ENCODE results near the gene ID4. TPM values are rescaled to one million over a fixed set of nuclear protein-coding genes. Genes with fewer than 3 reads are reported as not detected.

Gene ID4
- total and polyA plus RNA-seq, 2 of the 8 experiments (the other 6 are each of a cell fraction or from before 2014, with no cell fraction given) = 2.0 to 8.3 TPM

- TF ChIP-seq CTCF (IDR thresholded peaks at IDR 0.05; ENCODE audit: control extremely low read depth in 1 of 3, insufficient read depth in 1 of 3, low read depth in 1 of 3, low read length in 3 of 3) (no peak), EGR1 (IDR thresholded peaks at IDR 0.05; ENCODE audit: borderline replicate concordance, low read depth, low read length) (no peak), CTBP2 (IDR thresholded peaks at IDR 0.05; ENCODE audit: borderline replicate concordance, insufficient read depth, insufficient read length, low read length) (no peak)
Measured at GRCh38 chr6:19833947-19834346, 3.2 kb upstream of the ID4 start (continued).

All from H1 (cell line).